Mononuclear cell (primary cell): ENCODE results near the gene CFAP99. TPM values are rescaled to one million over a fixed set of nuclear protein-coding genes. Genes with fewer than 3 reads are reported as not detected.
"Not testable (repeated sequence)": the region's sequence is repeated elsewhere in the genome, so short reads cannot be mapped to it uniquely, and the experiment has no call there.

Source experiments
- H3K27me3 ChIP-seq: 2 replicates; pipeline ENCODE4 v1.6.0; 2011; ENCODE audit warnings: low read length, control low read depth; ENCODE audit not compliant: insufficient read depth
- H3K4me1 ChIP-seq: 2 replicates; pipeline ENCODE4 v1.5.1; 2011; ENCODE audit warnings: mild to moderate bottlenecking, low read length, control low read depth; ENCODE audit not compliant: insufficient read depth
- H3K4me3 ChIP-seq: 2 replicates; pipeline ENCODE4 v1.5.1; 2011; ENCODE audit warnings: mild to moderate bottlenecking, low read length, moderate library complexity
- H3K9me3 ChIP-seq: 2 replicates; pipeline ENCODE4 v1.5.1; 2011; ENCODE audit warnings: low read depth, mild to moderate bottlenecking, control low read depth, low read length
- total RNA-seq: library from RNA; depleted of rRNA; stranded (reverse); fragments of >200 nt; gene quantifications from one replicate; pipeline ENCODE4 v1.2.3, GENCODE V29; 2012

Gene CFAP99
- total RNA-seq, 1 donor, result 0.10 TPM

- H3K9me3 ChIP-seq, result no peaks in the 10 kb centered on the region
- H3K4me3 ChIP-seq, result no peak overlapping the region
- peaks cover 7% of the 10 kb centered on the region for H3K27me3 ChIP-seq
- peaks cover 7% of the 10 kb centered on the region for H3K4me1 ChIP-seq
These were observed 38.9 kb downstream of the CFAP99 start for GRCh38 chr4:2457481-2458295.

- Histone ChIP-seq H3K27me3 (peaks cover 13% of the 10 kb centered on the region), H3K4me1 (peaks cover 11% of the 10 kb centered on the region), H3K9me3 (no peaks in the 10 kb centered on the region), H3K4me3 (no peak overlapping the region)
These were observed 40.1 kb downstream of the CFAP99 start for GRCh38 chr4:2458546-2459491.

GRCh38 chr4:2459589-2460349 lies 41.0 kb downstream of the CFAP99 start:
- peaks cover 13% of the 10 kb centered on the region for H3K27me3 ChIP-seq
- peaks cover 11% of the 10 kb centered on the region for H3K4me1 ChIP-seq
- no peaks in the 10 kb centered on the region for H3K9me3 ChIP-seq
- no peak overlapping the region for H3K4me3 ChIP-seq

GRCh38 chr4:2461246-2461960 lies 42.6 kb downstream of the CFAP99 start:
- peaks cover 13% of the 10 kb centered on the region for H3K27me3 ChIP-seq

GRCh38 chr4:2462218-2462991 lies 43.6 kb downstream of the CFAP99 start:
- peak overlapping the region; percentile 24 for H3K4me3 ChIP-seq
- no peaks in the 10 kb centered on the region for H3K9me3 ChIP-seq
- H3K4me1 ChIP-seq, result peaks cover 13% of the 10 kb centered on the region

More at GRCh38 chr4:2461246-2461960, 42.6 kb downstream of the CFAP99 start:
- Histone ChIP-seq H3K9me3 (no peaks in the 10 kb centered on the region), H3K4me1 (peaks cover 11% of the 10 kb centered on the region), H3K4me3 (no peak overlapping the region)

GRCh38 chr4:2462992-2463762 lies 44.4 kb downstream of the CFAP99 start:
- Histone ChIP-seq H3K27me3 (peaks cover 13% of the 10 kb centered on the region), H3K9me3 (no peaks in the 10 kb centered on the region), H3K4me1 (peaks cover 20% of the 10 kb centered on the region), H3K4me3 (no peak overlapping the region)

More at GRCh38 chr4:2462218-2462991, 43.6 kb downstream of the CFAP99 start:
- H3K27me3 ChIP-seq, result peaks cover 13% of the 10 kb centered on the region

- no peak overlapping the region for H3K4me3 ChIP-seq
- peaks cover 13% of the 10 kb centered on the region for H3K27me3 ChIP-seq
- peaks cover 27% of the 10 kb centered on the region for H3K4me1 ChIP-seq
- no peaks in the 10 kb centered on the region for H3K9me3 ChIP-seq
These were observed 46.3 kb downstream of the CFAP99 start for GRCh38 chr4:2465032-2465431.

GRCh38 chr4:2465544-2465943 lies 46.8 kb downstream of the CFAP99 start:
- Histone ChIP-seq H3K4me1 (peaks cover 32% of the 10 kb centered on the region), H3K27me3 (peaks cover 13% of the 10 kb centered on the region)
- H3K9me3 ChIP-seq, H3K4me3 ChIP-seq: not testable (repeated sequence)

- peaks cover under 1% of the 10 kb centered on the region for H3K27me3 ChIP-seq
- no peaks in the 10 kb centered on the region for H3K9me3 ChIP-seq
- H3K4me1 ChIP-seq, result peaks cover 41% of the 10 kb centered on the region
- H3K4me3 ChIP-seq, result peak within 1 kb of the TSS; percentile 99
These were observed 49.9 kb downstream of the CFAP99 start, which contains the start of gene RNF4 for GRCh38 chr4:2468456-2469191. TSS of gene RNF4 (plus strand) at chr4:2469106. CDS start at chr4:2490494, 21,388 bp downstream.

GRCh38 chr4:2469192-2469984 lies 50.6 kb downstream of the CFAP99 start:
- Histone ChIP-seq H3K9me3 (no peaks in the 10 kb centered on the region), H3K4me3 (peak overlapping the region; percentile 99), H3K27me3 (no peaks in the 10 kb centered on the region), H3K4me1 (peaks cover 43% of the 10 kb centered on the region)

GRCh38 chr4:2470791-2471190 lies 52.0 kb downstream of the CFAP99 start:
- H3K4me3 ChIP-seq, result no peak overlapping the region
- no peaks in the 10 kb centered on the region for H3K27me3 ChIP-seq
- H3K4me1 ChIP-seq, result peaks cover 46% of the 10 kb centered on the region
- H3K9me3 ChIP-seq, result no peaks in the 10 kb centered on the region

- Histone ChIP-seq H3K9me3 (no peaks in the 10 kb centered on the region), H3K4me3 (no peak overlapping the region), H3K27me3 (no peaks in the 10 kb centered on the region), H3K4me1 (peaks cover 51% of the 10 kb centered on the region)
These were observed 53.4 kb downstream of the CFAP99 start for GRCh38 chr4:2472187-2472586.
